GM19467 (cell line): ENCODE results near the gene AK4.

Experiments used
- ATAC-seq: cut with Tn5 transposase; IDR thresholded peaks from one replicate; pipeline ENCODE4 v1.9.1; 2021; ENCODE audit warnings: mild to moderate bottlenecking, moderate library complexity; ENCODE audit not compliant: unreplicated experiment

Gene AK4

DNA sequence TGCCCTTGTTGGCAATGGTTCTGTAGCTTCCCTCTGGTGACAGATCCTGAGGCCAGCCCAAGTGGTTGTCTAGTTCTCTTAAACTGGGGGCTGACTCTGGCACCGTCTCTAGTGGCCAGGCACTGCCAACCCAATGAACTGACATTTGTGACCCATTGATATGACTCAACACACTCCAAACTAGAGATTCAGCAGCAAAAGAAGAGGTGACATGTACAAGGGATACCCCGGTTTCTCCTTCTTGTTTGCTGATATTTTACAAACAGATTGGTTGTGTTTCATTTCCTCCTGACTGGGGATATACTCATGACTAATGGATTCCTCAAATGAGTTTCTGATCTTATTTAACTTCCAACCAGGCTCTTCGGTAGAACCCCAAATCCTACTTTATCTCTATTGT is 95.5 kb downstream of the AK4 start:
- no peak for ATAC-seq

DNA sequence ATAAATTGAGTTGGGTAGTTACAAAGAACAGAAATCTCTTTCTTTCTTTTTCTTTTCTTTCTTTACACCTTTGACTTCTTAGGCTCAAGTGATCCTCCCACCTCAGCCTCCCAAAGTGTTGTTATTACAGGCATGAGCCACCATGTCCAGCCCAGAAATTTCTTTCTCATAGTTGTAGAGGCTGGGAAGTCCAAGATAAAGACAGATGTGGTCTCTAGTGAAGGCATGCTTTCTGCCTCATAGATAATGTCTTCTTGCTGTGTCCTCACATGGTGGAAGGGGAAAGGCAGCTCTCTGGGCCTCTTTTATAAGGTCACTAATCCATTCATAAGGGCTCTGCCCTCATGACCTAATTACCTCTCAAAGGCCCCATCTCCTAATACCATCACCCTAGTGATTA is 97.3 kb downstream of the AK4 start:
- no peak for ATAC-seq

DNA sequence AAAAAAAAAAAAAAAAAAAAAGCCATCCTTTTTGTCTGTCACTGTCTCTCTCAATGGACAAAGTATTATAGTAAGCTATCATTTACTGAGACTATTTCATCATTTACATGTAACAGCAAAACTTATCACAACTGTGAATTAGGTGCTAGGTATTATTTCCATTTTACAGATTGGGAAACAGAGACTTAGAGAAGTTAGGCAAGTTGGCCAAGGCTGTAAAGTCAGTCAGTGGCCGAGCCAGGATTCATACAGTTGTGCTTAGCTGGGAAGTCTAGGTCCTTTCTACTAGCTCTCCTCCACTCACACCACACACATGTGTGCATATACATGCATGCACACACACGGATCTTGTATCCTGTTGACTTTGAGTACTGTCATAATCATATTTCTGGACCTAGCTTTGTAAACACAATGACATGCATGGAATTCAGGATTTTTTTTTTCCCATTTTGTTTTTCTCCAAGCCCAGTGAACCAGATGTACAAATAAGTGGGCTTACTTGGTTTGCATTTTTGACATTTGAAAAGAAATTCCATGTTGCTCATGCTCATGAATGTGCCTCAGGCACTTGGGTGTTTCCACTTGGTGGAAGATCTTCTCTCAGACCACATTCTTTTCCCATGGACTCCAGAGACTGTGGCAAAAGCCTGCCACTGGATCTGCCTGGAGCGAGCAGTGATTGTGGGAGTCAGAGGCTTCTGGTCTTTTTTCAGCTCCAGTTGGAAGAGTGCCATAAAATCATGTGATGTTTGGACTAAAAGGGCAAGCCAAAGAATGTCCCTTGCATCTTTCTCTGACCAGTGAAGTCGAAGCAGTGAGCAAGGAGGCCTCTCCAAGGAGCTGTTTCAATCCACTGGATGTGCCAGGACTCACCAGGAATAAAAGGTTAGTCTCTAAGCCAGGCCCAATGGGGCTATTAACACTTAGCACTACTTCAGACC is 99.7 kb downstream of the AK4 start:
- no peak for ATAC-seq

GRCh38 chr1:65250826-65251225 is 102.8 kb downstream of the AK4 start:
- ATAC-seq = no peak

DNA sequence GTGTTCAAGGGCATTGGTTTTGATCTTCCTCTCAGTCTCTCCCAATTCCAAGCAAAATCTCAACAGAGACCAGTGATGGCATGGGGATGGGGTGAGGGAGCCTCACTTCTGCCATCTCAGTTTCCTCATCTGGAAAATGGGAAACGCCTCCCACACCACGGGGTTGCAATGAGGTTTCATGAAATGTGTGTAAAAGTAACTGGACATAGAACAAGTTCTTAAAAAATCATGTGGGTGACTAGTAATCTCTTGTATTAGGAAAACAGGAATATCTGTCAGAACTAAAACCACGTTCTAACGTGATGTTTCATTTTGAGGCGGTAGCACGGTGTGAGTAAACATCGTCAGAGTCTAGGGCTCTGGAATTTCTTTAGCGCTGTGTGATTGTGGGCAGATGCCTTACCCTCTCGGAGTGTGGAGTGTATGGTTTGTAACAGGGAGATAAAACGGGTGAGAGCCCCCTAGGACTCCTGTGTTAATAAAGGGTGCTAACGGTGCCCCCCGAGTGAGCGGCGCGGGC is 105.9 kb downstream of the AK4 start:
- no peak for ATAC-seq

- peak; percentile 99 for ATAC-seq
Measured at GRCh38 chr1:65254320-65255034, 106.5 kb downstream of the AK4 start.

DNA sequence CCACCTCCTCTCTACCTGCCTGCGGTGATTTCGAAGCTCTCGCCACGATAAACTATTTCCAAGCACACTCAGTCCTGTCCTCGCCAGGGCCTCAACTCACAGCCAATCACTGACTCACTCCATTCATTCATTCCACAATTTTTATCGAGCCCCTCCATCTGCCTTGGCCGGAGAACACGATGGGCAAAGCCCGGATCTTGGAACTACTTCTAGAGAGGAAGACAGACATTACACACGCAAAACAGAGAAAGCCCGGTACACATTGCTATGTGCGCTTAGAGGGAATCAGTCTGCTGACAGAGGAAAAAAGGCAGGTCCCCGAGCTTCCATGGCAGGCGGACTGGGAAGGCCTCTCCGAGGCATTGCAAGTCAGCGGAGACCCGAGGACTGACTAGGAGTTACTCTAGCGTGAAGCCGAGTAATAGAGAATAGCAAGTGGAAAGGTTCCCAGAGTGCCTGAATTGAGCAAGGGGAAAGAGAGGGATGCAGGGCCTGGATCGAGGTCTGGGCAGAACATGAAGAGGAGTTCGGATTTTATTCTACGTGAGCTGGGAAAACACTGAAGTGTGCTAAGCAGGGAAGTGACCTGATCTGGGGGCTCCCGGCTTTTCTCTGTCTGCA is 107.1 kb downstream of the AK4 start:
- ATAC-seq = no peak

DNA sequence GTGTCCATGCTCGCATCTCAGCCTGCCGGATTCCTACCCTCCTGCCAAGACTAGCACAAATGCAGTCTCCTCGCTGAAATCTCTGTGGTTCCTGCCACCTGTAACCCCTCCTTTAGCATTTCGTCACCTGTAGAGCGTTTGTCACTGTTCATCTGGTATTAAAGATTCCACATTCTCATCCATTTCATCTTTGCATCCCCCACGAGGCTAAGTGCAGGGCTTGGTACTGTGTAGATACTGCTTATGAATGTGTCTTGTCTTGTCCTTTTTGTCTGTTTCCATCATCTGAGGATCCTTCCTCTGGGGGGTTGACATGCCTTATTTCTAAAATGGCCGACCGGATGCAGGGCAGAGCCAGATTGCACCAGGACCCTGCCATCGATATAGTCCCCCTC is 107.7 kb downstream of the AK4 start:
- ATAC-seq = no peak

DNA sequence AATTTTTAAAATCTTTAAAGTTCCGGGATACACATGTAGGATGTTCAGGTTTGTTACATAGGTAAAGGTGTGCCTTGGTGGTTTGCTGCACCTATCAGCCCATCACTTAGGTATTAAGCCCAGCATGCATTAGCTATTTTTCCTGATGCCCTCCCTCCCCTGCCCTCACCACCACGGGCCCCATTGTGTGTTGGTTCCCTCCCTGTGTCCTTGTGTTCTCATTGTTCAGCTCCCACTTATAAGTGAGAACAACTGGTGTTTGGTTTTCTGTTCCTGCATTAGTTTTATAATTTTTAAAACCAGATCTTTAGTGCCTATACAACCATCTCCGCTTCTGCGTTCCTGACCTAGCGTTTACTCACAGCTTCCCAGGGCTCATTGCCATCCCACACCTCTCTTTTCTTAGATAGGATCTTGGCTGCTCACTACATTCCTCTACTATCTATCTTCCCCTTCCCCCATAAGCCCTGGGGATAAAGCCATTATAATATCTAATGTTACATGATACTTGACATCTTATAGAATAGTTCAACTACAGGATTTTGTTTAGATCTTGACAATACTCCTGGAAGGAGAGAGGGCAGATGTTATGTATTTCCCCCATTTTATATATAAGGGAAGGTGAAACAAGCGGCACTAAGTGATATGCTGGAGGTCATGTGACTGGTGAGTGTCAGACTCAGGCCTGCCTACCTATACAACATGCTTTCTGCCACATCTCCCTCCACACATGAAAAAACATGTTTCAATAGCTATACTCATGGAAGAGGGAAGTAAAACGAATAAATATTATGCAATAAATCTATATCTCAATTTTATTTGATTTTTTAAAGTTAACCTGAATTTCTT is 109.1 kb downstream of the AK4 start:
- no peak for ATAC-seq

GRCh38 chr1:65258106-65258505 is 110.1 kb downstream of the AK4 start:
- no peak for ATAC-seq

- no peak for ATAC-seq
Measured at GRCh38 chr1:65259816-65260215, 111.8 kb downstream of the AK4 start.

GRCh38 chr1:65260851-65261473 is 113.0 kb downstream of the AK4 start:
- ATAC-seq = no peak

GRCh38 chr1:65263286-65263685 is 115.3 kb downstream of the AK4 start:
- no peak for ATAC-seq

DNA sequence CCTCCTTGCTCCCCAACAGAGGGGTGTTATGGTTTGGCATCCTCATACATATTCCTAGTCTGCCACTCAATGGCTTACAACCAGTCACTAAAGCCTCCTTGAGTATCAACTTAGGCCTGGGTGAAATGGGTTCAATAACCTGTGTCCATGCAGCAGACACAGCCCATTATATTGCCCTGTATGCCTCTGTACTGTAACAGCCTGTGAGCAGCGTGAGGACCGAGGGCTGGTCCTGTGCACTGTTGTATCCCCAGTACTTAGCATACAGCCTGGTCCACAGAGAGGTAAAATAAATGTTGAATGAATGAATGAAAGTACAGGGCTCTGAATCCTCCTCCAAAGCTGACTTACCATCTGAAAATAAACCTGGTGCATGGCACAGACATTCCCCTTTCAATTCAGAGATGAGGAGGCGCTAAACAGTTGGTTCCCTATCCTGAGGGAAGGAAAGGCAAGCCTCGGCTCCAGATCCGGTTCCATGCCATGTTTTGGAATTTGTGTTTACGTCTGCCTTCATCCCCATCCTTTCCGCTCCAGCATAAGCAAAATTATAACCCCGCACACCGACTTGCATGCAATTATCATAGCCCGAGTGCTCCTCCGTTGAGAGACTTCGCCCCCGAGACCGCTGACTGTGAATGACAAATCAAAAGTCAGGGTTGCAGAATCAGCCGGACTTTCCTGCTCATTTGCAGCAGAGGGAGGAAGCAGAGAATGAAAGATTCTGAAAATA is 116.4 kb downstream of the AK4 start:
- ATAC-seq = no peak

DNA sequence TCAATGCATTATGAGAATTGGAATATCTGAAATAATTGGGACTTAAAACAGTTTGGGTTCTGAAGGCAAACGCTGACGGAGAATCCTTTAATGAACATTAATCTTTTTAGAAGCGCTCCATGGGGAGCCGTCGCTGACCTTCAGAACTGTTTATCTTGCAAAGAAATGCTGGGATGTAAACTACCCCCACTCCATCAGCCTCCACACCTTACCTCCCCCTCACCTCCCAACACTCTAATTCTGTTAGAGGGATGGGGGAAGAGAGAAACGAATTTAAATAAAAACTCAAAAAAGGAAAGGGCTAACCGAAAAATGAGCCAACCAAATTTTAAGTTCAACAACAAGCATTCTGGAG is 117.3 kb downstream of the AK4 start:
- no peak for ATAC-seq

DNA sequence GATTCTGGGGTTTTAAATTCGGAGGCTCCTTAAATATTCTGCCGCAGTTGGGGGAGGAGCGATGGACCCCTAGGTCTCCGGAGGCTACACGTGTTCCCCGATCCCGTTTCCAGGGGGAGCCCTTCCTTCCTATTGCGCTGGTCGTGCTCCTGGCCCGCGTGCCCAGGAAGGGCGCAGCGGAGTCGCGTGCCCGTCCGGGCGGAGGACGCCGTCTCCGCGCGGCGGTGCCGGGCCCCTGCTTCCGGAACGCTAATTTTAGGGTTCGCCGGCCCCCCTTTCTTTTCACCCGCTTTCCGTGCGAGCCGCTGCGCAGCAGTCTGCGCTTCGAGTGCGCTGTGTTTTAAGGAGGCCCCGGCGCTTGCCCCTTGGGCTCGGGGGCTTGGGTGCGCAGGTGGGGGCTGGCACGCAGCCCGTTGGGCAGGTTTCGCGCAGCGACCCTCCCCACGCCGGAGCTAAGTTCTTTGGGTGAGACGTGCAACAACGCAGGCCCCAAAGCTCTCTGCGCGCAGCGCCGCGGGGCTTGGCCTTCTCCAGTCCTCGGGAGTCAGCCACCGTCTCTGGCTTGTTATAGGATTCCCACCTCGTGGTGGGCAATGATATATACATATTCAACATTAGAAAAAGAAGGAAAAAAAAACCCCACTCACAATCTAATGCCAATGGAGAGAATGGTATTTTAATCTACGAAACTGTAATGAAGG is 117.8 kb downstream of the AK4 start:
- no peak for ATAC-seq

DNA sequence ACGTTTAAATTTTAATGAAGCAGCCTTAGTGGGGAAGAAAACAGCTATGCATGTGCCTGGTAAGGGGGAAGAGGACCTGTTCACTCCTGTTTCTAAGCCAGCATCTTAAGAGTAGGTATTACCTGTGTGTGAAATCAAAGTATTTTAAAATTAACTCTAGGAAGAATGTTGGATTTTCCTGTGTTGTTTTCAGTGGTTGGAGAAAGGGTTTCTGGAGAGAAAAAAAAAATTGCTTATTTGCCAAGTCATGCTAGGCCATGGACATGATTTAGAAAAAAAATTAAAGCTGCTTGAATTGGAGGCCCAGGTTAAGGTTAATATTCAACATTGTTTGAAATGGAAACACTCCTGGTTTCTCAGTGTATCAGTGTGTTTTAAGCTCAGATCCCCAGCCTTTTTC is 118.5 kb downstream of the AK4 start:
- no peak for ATAC-seq

GRCh38 chr1:65267271-65267670 is 119.3 kb downstream of the AK4 start:
- no peak for ATAC-seq

GRCh38 chr1:65267683-65268082 is 119.7 kb downstream of the AK4 start:
- ATAC-seq = no peak
